PFSK-1 (cell line): ENCODE measurements around the gene UTP14C.

Experiments used
- POLR2AphosphoS5 ChIP-seq: IDR thresholded peaks from 2 replicates; pipeline ENCODE4 v1.6.1; 2012; ENCODE audit warnings: low read depth, mild to moderate bottlenecking, control low read depth, low read length, moderate library complexity
- SIN3A ChIP-seq: IDR thresholded peaks from 2 replicates; pipeline ENCODE4 v1.6.1; 2012; ENCODE audit warnings: mild to moderate bottlenecking, low read length, moderate library complexity, borderline replicate concordance; ENCODE audit not compliant: insufficient read depth
- TAF1 ChIP-seq: IDR thresholded peaks from 2 replicates; pipeline ENCODE4 v1.6.1; 2012; ENCODE audit warnings: low read length, control low read depth, borderline replicate concordance; ENCODE audit not compliant: insufficient read depth
- TF ChIP-seq, protein P1 (sequence below), 2 experiments: IDR thresholded peaks; 2 replicates each; pipeline versions ENCODE4 v1.6.1 to v1.8.0; 2011 to 2012; ENCODE audit warnings: low read depth in 2 of 2, low read length in 2 of 2, control low read depth in 1 of 2, inconsistent platforms in 1 of 2, mild to moderate bottlenecking in 1 of 2, moderate library complexity in 1 of 2; ENCODE audit not compliant: insufficient read depth in 1 of 2

DNA sequence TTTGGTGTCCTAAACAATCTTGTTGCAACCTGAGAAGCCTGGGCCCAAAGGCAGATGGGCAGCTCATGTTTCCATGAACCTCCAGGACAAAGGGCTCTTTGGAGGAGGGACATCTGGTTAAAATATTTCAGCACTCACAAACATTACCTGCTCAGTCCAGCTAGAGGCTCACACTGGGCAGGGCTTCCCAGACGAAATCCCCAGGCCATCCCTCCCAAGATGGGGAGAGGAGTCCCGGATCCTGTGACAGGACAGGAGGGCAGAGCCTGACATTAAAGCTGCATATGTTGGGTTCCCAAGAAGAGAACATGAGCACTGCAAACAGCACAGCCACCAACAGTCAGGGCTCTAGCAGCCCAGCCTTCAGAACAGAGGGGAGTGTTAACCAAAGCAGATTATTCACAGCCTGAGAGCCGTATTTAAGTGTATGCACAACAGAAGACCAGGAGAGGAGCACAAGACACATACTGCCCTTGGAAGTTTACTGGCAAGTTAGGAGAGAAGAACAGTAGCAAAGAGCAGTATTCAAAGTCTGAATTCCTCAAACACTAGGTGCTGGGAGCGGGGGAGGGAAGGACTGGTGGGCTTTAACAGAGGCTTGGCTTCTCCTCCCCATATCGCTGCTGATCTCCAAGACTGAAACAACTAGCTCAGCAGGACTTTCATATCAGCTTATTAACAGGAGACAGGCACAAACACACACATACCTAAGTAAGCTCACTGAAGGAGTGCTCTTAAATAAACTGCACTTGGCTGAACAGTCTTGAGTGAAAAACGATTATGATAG is 25.6 kb upstream of the UTP14C start:
- TF ChIP-seq POLR2AphosphoS5, result no peak
- TF ChIP-seq TAF1, result no peak
- no peak for TF ChIP-seq SIN3A
- TF ChIP-seq, protein P1, sequence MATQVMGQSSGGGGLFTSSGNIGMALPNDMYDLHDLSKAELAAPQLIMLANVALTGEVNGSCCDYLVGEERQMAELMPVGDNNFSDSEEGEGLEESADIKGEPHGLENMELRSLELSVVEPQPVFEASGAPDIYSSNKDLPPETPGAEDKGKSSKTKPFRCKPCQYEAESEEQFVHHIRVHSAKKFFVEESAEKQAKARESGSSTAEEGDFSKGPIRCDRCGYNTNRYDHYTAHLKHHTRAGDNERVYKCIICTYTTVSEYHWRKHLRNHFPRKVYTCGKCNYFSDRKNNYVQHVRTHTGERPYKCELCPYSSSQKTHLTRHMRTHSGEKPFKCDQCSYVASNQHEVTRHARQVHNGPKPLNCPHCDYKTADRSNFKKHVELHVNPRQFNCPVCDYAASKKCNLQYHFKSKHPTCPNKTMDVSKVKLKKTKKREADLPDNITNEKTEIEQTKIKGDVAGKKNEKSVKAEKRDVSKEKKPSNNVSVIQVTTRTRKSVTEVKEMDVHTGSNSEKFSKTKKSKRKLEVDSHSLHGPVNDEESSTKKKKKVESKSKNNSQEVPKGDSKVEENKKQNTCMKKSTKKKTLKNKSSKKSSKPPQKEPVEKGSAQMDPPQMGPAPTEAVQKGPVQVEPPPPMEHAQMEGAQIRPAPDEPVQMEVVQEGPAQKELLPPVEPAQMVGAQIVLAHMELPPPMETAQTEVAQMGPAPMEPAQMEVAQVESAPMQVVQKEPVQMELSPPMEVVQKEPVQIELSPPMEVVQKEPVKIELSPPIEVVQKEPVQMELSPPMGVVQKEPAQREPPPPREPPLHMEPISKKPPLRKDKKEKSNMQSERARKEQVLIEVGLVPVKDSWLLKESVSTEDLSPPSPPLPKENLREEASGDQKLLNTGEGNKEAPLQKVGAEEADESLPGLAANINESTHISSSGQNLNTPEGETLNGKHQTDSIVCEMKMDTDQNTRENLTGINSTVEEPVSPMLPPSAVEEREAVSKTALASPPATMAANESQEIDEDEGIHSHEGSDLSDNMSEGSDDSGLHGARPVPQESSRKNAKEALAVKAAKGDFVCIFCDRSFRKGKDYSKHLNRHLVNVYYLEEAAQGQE (IDR thresholded peaks at IDR 0.05; ENCODE audit: insufficient read depth in 1 of 2, low read depth in 2 of 2, low read length in 2 of 2), result no peak
